ENCODE measurements around the gene ZNF831.

ZNF831 gene

GRCh38 chr20:59157961-59158541 is 5.6 kb upstream of the ZNF831 start:
- DNase-seq = no peak

- DNase-seq = no peak
These were observed 4.9 kb upstream of the ZNF831 start for GRCh38 chr20:59158673-59159072.

GRCh38 chr20:59159091-59159490 is 4.5 kb upstream of the ZNF831 start:
- DNase-seq = no peak

GRCh38 chr20:59159493-59160376 is 3.9 kb upstream of the ZNF831 start:
- DNase-seq = no peak

DNA sequence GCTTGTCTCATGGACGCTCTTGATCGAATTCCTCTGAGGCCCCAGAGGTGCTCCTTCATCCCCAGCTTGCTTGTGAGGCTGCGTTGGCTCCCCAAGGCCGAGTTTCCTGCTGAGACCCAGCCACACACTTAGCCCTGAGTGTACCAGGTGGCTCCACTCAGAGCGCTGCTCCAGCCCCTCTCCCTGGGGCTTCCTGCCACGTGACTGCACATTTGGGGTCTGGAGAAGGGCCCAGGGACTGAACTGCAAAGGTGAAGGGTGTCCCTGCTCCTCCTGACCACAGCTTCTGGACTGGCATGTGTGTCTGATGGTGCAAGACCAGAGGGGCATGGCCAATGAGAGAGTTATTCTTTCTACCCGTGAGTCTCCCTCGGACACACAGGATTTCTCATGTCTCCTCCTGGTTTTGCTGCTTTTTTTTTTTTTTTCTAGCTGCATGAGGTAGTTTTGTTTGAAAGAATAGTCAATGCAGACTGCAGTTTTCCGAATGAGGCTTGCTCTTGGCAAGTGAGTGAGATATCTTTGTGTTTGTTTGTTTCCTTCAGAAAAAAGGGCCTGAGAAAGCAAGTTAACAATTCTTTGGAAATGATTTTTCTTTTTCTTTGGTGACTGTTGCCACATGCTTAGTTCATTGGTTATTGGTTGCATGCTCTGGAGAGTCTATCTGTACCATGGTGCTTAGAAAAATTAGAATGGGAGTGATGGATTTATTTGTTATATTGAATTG is 3.1 kb upstream of the ZNF831 start:
- no peak for DNase-seq

DNA sequence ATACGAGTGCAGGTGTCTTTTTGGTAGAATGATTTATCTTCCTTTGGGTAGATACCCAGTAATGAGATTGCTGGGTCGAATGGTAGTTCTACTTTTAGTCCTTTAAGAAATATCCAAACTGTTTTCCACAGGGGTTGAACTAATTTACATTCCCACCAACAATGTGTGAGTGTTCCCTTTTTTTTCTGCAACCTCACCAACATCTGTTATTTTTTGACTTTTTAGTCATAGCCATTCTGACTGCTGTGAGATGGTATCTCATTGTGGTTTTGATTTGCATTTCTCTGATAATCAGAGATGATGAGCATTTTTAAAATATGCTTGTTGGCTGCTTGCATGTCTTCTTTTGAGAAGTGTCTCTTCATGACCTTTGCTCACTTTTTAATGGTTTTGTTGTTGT is 1.9 kb upstream of the ZNF831 start:
- no peak for DNase-seq

GRCh38 chr20:59164686-59165391 is 1.2 kb downstream of the ZNF831 start:
- DNase-seq = no peak

- no peak for DNase-seq
These were observed 1.8 kb downstream of the ZNF831 start for GRCh38 chr20:59165396-59165795.

DNA sequence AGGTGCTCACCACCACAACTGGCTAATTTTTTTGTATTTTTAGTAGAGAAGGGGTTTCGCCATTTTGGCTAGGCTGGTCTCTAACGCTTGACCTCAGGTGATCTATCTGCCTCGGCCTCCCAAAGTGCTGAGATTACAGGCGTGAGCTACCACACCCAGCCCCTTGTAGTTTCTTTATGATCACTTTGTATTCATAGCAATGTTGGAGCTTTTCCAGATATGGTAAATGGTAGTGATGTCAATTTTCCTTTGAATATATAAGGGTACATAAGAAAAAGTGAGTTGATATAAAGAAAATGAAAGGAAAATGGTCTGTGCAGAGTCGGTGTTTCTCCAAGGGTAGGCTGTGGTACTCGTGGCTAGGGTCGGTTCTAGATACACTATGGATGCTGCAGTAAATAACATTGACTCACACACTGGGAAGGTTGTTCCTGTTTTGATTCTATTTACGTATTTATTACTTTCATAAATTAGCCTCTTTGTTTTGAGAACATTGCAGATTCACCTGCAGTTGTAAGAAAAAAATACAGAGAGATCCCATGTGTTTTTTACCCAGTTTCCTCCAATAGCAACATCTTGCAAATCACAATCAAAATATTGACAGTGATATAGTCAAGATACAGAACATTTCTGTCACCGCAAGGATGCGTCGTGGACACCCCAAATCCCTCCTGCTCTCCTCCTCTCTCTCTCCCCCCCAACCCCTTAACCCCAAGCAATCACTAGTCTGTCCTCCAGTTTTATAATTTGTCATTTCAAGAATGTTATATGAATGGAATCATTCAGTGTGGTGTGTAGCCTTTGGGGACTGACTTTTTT is 2.5 kb downstream of the ZNF831 start:
- no peak for DNase-seq

DNA sequence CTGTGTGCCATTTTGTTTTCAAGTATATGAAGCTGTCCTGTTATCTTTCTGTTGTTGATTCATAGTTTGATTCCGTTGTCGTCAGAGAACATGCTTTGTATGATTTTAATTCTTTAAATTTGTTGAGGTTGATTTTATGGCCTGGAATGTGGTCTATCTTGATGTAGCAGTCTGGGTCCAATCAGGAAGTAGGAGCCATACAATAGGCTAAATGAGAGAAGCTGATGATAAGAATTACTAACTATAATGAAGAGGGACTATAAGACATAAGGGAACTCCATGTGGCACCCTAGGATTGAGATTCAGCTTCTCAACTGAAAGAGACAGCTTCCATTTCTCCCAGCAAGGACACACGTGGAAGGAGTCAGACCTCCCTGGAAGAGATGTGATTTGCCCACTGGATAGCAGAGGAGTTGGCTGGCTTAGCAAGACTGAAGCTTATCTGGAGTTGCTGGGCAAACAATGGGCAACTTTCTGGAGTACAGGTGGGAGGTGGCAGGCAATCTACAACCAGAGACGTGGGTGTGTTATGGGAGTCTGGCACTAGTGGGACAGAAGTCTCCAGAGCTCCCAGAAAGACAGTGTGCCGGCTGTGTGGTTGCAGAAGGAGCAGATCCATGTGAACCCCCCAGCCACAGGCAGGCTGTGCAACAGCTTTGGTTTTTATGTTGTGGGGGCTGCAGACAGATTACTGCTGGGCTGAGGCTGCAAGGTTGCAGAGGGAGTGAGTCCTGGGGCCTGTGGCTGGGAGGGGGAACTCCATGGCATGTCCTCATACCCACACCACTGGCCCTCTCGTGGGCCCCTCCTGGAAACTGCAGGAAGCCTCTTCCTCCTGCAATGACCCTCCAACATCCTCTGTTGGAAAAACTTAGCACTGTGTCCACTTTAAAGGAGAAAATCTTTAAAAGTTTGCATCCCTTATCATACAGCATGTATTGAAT is 7.1 kb downstream of the ZNF831 start:
- no peak for DNase-seq

GRCh38 chr20:59171986-59172385 is 8.4 kb downstream of the ZNF831 start:
- no peak for DNase-seq

- DNase-seq = no peak
These were observed 10.4 kb downstream of the ZNF831 start for GRCh38 chr20:59173938-59174491.

- DNase-seq = no peak
These were observed 11.4 kb downstream of the ZNF831 start for GRCh38 chr20:59175002-59175401.

- no peak for DNase-seq
These were observed 12.2 kb downstream of the ZNF831 start for GRCh38 chr20:59175861-59176260.

DNA sequence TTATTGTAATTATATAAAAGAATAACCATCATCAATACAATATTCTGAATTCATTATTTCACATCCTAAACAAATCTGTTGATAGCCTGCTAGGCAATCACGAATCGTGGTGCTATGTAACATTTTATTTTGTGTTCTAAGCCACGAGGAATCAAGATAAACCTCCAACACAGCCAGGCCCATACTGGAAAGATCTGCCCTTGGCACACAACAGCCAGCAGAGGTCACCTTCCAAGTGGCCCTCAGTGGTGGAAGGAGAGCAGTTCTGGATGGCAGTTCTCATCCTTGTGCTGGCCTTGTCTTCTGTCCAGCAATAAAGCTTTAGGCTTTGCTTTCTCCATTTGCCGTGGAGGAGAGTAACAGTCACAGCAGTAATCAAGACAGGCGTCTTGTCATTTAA is 13.2 kb downstream of the ZNF831 start:
- DNase-seq = no peak

DNA sequence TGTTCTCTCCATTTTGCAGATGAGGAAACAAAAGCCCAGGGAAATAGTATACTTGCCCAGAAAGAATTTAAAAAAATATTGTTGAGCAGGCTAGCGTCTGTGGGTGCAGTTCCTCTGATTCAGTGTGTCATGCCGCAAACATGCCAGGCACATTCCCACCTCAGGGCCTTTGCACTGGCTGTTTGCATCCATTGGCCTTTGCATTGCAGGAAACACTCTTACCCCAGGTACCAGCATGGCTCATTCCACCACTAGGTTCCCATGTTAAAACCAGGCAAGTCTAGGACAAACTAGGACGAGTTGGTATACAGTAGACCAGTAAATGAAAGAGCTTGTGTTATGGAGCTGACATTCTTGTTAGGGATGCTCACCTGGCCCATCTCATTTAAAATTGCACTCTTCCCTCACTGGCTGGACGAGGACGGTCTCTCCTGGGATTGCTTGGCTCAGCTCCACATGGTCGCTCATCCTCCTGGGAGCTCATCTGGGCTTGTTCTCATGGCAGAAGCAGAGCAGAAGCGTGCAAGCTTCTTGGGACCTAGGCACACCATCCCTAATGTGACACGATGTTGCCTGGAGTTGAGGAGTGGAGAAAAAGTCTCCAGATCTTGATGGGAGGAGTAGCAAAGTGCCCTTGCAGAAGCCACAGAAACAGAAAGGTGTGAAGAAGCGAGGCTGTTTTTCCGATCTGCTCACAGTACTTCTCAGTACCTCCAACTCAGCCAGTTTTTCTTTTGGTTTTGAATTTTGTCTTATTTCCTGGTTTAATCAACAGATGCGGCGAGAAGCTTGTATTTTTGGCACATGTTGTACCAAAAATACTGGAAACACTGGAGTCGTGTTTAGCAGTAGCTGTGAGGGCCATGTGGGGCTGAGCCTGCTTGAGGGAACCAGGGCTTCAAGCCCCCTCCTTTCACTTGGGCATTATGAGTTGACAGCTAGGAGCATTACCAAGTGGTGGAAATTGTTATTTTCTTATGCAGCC is 13.9 kb downstream of the ZNF831 start:
- DNase-seq = no peak

DNA sequence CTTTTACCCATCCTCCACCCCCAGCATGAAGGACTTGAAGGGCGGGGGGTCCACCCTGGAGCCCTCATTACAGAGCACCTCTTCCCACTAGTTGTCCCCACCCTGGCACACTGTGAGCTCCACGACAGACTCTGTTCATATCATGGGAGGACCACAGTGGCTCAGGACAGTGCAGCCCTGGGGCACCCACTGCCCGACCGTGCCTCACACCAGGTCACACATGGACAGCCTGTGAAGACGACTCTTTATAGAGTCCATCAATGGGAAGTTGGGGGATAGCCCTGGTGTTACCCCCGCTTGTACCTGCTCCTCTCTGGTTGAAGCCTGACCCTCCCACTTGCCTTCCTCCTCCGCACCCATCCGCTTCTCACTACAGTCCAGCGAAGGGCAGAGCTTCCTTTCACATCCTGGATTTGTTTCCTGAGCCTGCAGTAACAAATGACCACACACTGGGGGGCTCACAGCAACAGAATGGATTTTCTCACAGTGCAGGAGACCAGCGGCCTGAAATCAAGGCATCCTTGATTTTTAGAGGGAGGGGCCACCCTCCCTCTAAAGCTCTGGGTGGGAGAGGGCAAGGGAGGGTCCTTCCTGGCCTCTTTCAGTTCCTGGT is 15.5 kb downstream of the ZNF831 start:
- no peak for DNase-seq

- no peak for DNase-seq
These were observed 16.4 kb downstream of the ZNF831 start for GRCh38 chr20:59179988-59180387.

DNA sequence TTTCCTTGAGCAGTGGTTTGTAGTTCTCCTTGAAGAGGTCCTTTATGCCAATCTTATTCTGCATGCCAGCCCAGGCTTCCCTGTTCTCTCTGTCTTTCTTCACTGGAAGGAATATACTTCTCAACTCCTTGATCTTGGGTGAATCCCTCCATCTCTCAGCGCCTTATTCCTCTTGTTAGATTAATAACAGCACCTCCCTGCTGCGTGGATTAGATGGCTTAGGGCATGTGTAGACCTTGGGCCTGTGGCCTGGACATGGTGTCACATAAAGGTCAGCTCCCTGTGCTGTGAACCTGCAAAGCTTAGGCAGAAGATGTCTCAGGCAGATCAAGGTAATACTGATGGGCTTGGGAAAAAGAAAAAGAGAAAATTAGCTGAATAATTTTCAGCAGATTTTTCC is 18.3 kb downstream of the ZNF831 start:
- DNase-seq = no peak

All from stimulated activated CD4-positive, alpha-beta T cell treated with anti-CD3 and anti-CD28 coated beads, Interleukin-12 subunit alpha, Interleukin-12 subunit beta, amount 100 ng/mL, for 4 hours (primary cell).